H9 (cell line): Measurements from ENCODE around the gene LRRC53. TPM values are rescaled to one million over a fixed set of nuclear protein-coding genes. Genes with fewer than 3 reads are reported as not detected.

Experiments
- DNase-seq: peaks from one replicate; pipeline ENCODE4 v3.0.0-alpha.2; 2017
- H2AFZ ChIP-seq: one replicate; pipeline ENCODE4 v1.6.1; 2013; ENCODE audit warnings: mild to moderate bottlenecking, low read length, control low read depth, moderate library complexity
- H2AK5ac ChIP-seq: 2 replicates; pipeline ENCODE4 v1.6.1; 2013; ENCODE audit warnings: low read length, control low read depth, mixed read lengths; ENCODE audit not compliant: insufficient read length
- H2BK120ac ChIP-seq: one replicate; pipeline ENCODE4 v1.6.1; 2013; ENCODE audit warnings: low read depth, mild to moderate bottlenecking, low read length, control low read depth, inconsistent platforms; ENCODE audit not compliant: poor library complexity, severe bottlenecking
- H2BK12ac ChIP-seq: 2 replicates; pipeline ENCODE4 v1.6.1; 2013; ENCODE audit warnings: low read length, control low read depth, mixed read lengths, low read depth; ENCODE audit not compliant: insufficient read length
- H2BK15ac ChIP-seq: 2 replicates; pipeline ENCODE4 v1.6.1; 2013; ENCODE audit warnings: low read depth, low read length, control low read depth
- H2BK20ac ChIP-seq: one replicate; pipeline ENCODE4 v1.6.1; 2013; ENCODE audit warnings: low read depth, mild to moderate bottlenecking, low read length, control low read depth, inconsistent platforms; ENCODE audit not compliant: poor library complexity, severe bottlenecking
- H2BK5ac ChIP-seq: 2 replicates; pipeline ENCODE4 v1.6.1; 2013; ENCODE audit warnings: low read length, control low read depth, mixed read lengths; ENCODE audit not compliant: insufficient read length
- H3K14ac ChIP-seq: 2 replicates; pipeline ENCODE4 v1.6.1; 2013; ENCODE audit warnings: low read length, control low read depth; ENCODE audit not compliant: insufficient read depth
- H3K18ac ChIP-seq: 2 replicates; pipeline ENCODE4 v1.6.1; 2013; ENCODE audit warnings: low read depth, mild to moderate bottlenecking, mixed read lengths, low read length, control low read depth; ENCODE audit not compliant: insufficient read length
- H3K23ac ChIP-seq: 2 replicates; pipeline ENCODE4 v1.6.1; 2013; ENCODE audit warnings: low read length, control low read depth, mixed read lengths, low read depth; ENCODE audit not compliant: insufficient read length
- H3K23me2 ChIP-seq: 2 replicates; pipeline ENCODE4 v1.6.1; 2013; ENCODE audit warnings: low read depth, mild to moderate bottlenecking, mixed read lengths, low read length, control low read depth; ENCODE audit not compliant: insufficient read length, poor library complexity, severe bottlenecking
- H3K27ac ChIP-seq: 2 replicates; pipeline ENCODE4 v1.5.1; 2013; ENCODE audit warnings: low read length, control low read depth, mixed read lengths, low read depth; ENCODE audit not compliant: insufficient read length
- H3K27me3 ChIP-seq: 2 replicates; pipeline ENCODE4 v1.6.1; 2013; ENCODE audit warnings: low read length, control low read depth, inconsistent platforms; ENCODE audit not compliant: insufficient read depth
- H3K4ac ChIP-seq: 2 replicates; pipeline ENCODE4 v1.6.1; 2013; ENCODE audit warnings: low read depth, mild to moderate bottlenecking, control low read depth, inconsistent platforms, low read length, moderate library complexity
- H3K4me1 ChIP-seq: 2 replicates; pipeline ENCODE4 v1.6.1; 2013; ENCODE audit warnings: low read length, control low read depth, inconsistent platforms; ENCODE audit not compliant: insufficient read depth
- H3K4me2 ChIP-seq: 2 replicates; pipeline ENCODE4 v1.6.1; 2013; ENCODE audit warnings: low read length, control low read depth, mixed read lengths; ENCODE audit not compliant: insufficient read length, insufficient read depth
- H3K56ac ChIP-seq: 2 replicates; pipeline ENCODE4 v1.6.1; 2013; ENCODE audit warnings: low read depth, mild to moderate bottlenecking, mixed read lengths, low read length, control low read depth; ENCODE audit not compliant: insufficient read length
- H3K79me1 ChIP-seq: 2 replicates; pipeline ENCODE4 v1.6.1; 2013; ENCODE audit warnings: low read depth, mild to moderate bottlenecking, moderate library complexity, low read length, control low read depth, inconsistent platforms; ENCODE audit not compliant: insufficient read depth, poor library complexity, severe bottlenecking
- H3K79me2 ChIP-seq: 2 replicates; pipeline ENCODE4 v1.6.1; 2013; ENCODE audit warnings: low read length, control low read depth, inconsistent platforms; ENCODE audit not compliant: insufficient read depth
- H3K9ac ChIP-seq: 2 replicates; pipeline ENCODE4 v1.6.1; 2013; ENCODE audit warnings: low read length, control low read depth, mixed read lengths; ENCODE audit not compliant: insufficient read length; ENCODE audit errors: extremely low read depth
- H3K9me3 ChIP-seq: one replicate; pipeline ENCODE4 v1.6.1; 2013; ENCODE audit warnings: low read depth, low read length, inconsistent platforms; ENCODE audit not compliant: control insufficient read depth
- H3T11ph ChIP-seq: one replicate; pipeline ENCODE4 v1.6.1; 2013; ENCODE audit warnings: mild to moderate bottlenecking, low read length, control low read depth, inconsistent platforms
- H4K20me1 ChIP-seq: one replicate; pipeline ENCODE4 v1.6.1; 2013; ENCODE audit not compliant: control insufficient read depth, insufficient read length, insufficient read depth
- H4K5ac ChIP-seq: 2 replicates; pipeline ENCODE4 v1.6.1; 2013; ENCODE audit warnings: low read depth, mild to moderate bottlenecking, mixed read lengths, low read length, control low read depth; ENCODE audit not compliant: insufficient read length
- H4K8ac ChIP-seq: replicated peaks from 2 replicates; pipeline ENCODE4 v1.6.1; 2013; ENCODE audit warnings: low read length, control low read depth, mixed read lengths, low read depth; ENCODE audit not compliant: insufficient read length
- H4K91ac ChIP-seq: 2 replicates; pipeline ENCODE4 v1.6.1; 2013; ENCODE audit warnings: low read depth, mild to moderate bottlenecking, moderate library complexity, mixed read lengths, low read length, control low read depth; ENCODE audit not compliant: insufficient read length
- H3K27ac Mint-ChIP-seq, 3 experiments: 2 replicates in 2 of 3; 3 replicates in 1 of 3; pipeline ENCODE4 v1.8.0; 2020 to 2021; ENCODE audit warnings: mixed read lengths in 3 of 3, mild to moderate bottlenecking in 1 of 3, moderate library complexity in 1 of 3
- H3K27me3 Mint-ChIP-seq: 2 replicates; pipeline ENCODE4 v1.8.0; 2021; ENCODE audit warnings: low read depth, mild to moderate bottlenecking, moderate library complexity, mixed read lengths
- H3K36me3 Mint-ChIP-seq, 3 experiments: 2 replicates in 2 of 3; 3 replicates in 1 of 3; pipeline ENCODE4 v1.8.0; 2020 to 2021; ENCODE audit warnings: low read depth in 3 of 3, mixed read lengths in 3 of 3; ENCODE audit not compliant: insufficient read depth in 1 of 3
- H3K4me1 Mint-ChIP-seq, 2 experiments: 2 replicates each; pipeline ENCODE4 v1.8.0; 2020; ENCODE audit warnings: mixed read lengths in 2 of 2
- H3K4me3 Mint-ChIP-seq, 2 experiments: 2 replicates in 1 of 2; 3 replicates in 1 of 2; pipeline ENCODE4 v1.8.0; 2020 to 2021; ENCODE audit warnings: mild to moderate bottlenecking in 2 of 2, mixed read lengths in 2 of 2, moderate library complexity in 1 of 2
- H3K9me3 Mint-ChIP-seq, 2 experiments: 2 replicates in 1 of 2; 3 replicates in 1 of 2; pipeline ENCODE4 v1.8.0; 2020; ENCODE audit warnings: mild to moderate bottlenecking in 2 of 2, mixed read lengths in 2 of 2, moderate library complexity in 1 of 2
- CTCF ChIP-seq: fragments of 200-600 bp; sonication (generic); conservative IDR thresholded peaks from 3 replicates; pipeline ENCODE4 v1.8.0; 2021; ENCODE audit warnings: antibody characterized with exemption, mild to moderate bottlenecking
- WGBS: extraction: QIAGEN DNeasy Blood & Tissue Kit; methylation state at CpG from one replicate; pipeline ENCODE4 v1.1.7; 2013; ENCODE audit warnings: missing lambda C conversion rate, low lambda C conversion rate, mixed read lengths; ENCODE audit not compliant: insufficient read length; ENCODE audit errors: extremely low coverage; 5-methylcytosine and 5-hydroxymethylcytosine counted together
- total RNA-seq: library from RNA; stranded (reverse); gene quantifications from 2 replicates; pipeline ENCODE4 v1.2.1, GENCODE V29; 2021

LRRC53 gene
- total RNA-seq, 1 experiment from 2014 or later = not detected

DNA sequence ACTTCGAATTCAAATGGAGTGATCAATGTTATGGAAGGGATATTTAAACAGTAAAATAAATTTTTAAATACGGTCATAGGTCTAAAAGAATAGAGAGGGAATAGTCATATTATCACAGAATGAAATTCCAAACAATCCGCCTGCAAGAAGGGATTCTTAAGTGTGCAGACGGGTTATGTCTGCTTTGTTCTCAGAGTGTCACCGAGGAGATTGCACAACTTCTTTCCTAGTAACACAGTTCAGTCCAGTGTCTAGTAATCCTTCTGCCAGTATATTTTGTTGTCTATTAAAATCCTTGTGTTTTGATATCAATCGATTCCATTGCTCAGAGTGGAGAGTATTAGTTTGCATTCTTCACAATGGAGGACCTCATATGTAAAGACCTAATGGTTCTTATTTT lies 48.4 kb downstream of the LRRC53 start:
- Histone ChIP-seq H2BK15ac (no peak overlapping the region), H3K23me2 (no peaks in the 10 kb centered on the region), H3K4me1 (no peaks in the 10 kb centered on the region), H3K4me2 (no peak overlapping the region), H3K23ac (no peak overlapping the region), H3K56ac (no peak overlapping the region), H3K9me3 (no peaks in the 10 kb centered on the region), H4K8ac (no peak overlapping the region), H2BK5ac (no peak overlapping the region), H3K9ac (no peak overlapping the region), H3K18ac (no peak overlapping the region), H3K27ac (no peak overlapping the region), H4K91ac (no peak overlapping the region), H2AK5ac (no peak overlapping the region), H2BK120ac (no peak overlapping the region), H2BK12ac (no peak overlapping the region), H3K79me2 (no peaks in the 10 kb centered on the region), H4K20me1 (no peaks in the 10 kb centered on the region), H2BK20ac (no peak overlapping the region), H4K5ac (no peak overlapping the region), H3K4ac (no peak overlapping the region), H2AFZ (no peak overlapping the region), H3T11ph (no peak overlapping the region), H3K79me1 (no peaks in the 10 kb centered on the region), H3K14ac (no peak overlapping the region), H3K27me3 (no peaks in the 10 kb centered on the region)
- Mint-ChIP-seq H3K27me3 (no peaks in the 10 kb centered on the region), H3K36me3 (peaks cover 0 to 18% (median 0%) of the 10 kb centered on the region in 3 experiments; a peak in 4 of 7 replicates), H3K27ac (no peak overlapping the region), H3K4me1 (peaks cover 18 to 20% of the 10 kb centered on the region in 2 experiments), H3K9me3 (peaks cover 5 to 7% of the 10 kb centered on the region in 2 experiments; a peak in 2 of 5 replicates), H3K4me3 (no peak overlapping the region)
- DNase-seq = no peak
- no CpG with 5 or more reads among the region's 6 CpGs for WGBS
- no peak for TF ChIP-seq CTCF
